ENCODE data around the gene NAXE.

DNA sequence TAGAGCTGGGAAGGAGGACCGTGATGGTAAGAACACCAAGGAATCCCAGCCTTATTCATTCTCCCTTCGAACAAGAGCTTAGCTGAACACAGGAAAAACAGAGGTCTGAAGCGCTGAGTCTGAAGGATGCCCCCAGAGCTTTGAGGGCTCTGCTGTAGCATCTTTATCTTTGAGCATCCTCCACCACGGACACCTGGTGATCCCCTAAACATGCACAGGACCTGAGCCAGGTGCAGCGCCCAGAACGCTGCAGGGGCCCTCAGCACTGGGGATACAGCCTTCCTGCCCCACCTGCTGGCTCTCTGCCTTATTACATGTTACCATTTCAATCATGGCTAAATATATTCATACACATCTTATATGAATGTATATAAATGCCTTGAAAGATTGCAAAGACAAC, 17.4 kb downstream of the NAXE start:
- TF ChIP-seq, protein P1, sequence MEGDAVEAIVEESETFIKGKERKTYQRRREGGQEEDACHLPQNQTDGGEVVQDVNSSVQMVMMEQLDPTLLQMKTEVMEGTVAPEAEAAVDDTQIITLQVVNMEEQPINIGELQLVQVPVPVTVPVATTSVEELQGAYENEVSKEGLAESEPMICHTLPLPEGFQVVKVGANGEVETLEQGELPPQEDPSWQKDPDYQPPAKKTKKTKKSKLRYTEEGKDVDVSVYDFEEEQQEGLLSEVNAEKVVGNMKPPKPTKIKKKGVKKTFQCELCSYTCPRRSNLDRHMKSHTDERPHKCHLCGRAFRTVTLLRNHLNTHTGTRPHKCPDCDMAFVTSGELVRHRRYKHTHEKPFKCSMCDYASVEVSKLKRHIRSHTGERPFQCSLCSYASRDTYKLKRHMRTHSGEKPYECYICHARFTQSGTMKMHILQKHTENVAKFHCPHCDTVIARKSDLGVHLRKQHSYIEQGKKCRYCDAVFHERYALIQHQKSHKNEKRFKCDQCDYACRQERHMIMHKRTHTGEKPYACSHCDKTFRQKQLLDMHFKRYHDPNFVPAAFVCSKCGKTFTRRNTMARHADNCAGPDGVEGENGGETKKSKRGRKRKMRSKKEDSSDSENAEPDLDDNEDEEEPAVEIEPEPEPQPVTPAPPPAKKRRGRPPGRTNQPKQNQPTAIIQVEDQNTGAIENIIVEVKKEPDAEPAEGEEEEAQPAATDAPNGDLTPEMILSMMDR (IDR thresholded peaks at IDR 0.05), result peak; percentile 76
- no peak for TF ChIP-seq ZFX (IDR thresholded peaks at IDR 0.05; ENCODE audit: borderline replicate concordance)

All from 22Rv1 (cell line).